ENCODE results near the gene KCNIP1. TPM values are rescaled to one million over a fixed set of nuclear protein-coding genes. Genes with fewer than 3 reads are reported as not detected.

The KCNIP1 gene
- total and polyA plus RNA-seq, 2 of the 13 experiments (the other 11 are each of a cell fraction or from before 2014, with no cell fraction given), result not detected

DNA sequence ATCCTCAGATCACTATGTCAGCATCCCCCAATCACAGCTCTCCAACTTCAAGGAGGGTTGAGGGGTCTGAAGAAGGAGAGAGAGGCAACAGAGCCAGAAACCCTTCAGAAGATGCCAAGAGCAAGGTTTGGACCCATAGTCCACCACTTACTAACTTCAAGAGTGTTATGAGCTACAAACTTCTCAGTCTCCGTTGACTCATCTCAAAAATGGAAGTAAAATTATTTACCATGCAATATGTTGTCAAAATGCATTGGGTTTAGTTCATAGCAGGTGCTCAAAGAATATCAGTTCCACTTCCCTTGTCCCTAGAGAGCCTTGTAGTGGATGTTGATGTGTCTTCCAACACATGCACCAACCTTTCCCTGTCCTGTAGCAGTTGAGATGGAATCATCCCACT lies 116.0 kb downstream of the KCNIP1 start:
- ChIA-PET POLR2A (no interaction called here), CTCF (ENCODE audit: low intra/inter-chr PET ratio, low total read pairs) (no interaction called here)
- DNase-seq (ENCODE audit: low spot score) (no peak), FAIRE-seq (no peak), ATAC-seq (no peak)
- Histone ChIP-seq H4K20me1 (ENCODE audit: insufficient read depth, low read length) (no peaks in the 10 kb centered on the region), H3K79me2 (ENCODE audit: insufficient read depth, low read length) (no peaks in the 10 kb centered on the region), H3K27me3 (ENCODE audit: control insufficient read depth in 1 of 2, insufficient read depth in 2 of 2, low read length in 2 of 2) (peaks cover 0 to 3% of the 10 kb centered on the region in 2 experiments; a peak in 1 of 5 replicates), H2AFZ (ENCODE audit: low read length) (no peak overlapping the region), H3K36me3 (replicated peaks in 1 of 2; ENCODE audit: control insufficient read depth in 1 of 2, insufficient read depth in 2 of 2, low read length in 2 of 2) (no peaks in the 10 kb centered on the region), H3K4me2 (ENCODE audit: low read depth, low read length) (no peak overlapping the region), H3K9ac (ENCODE audit: insufficient read depth, low read depth, low read length) (no peak overlapping the region), H3K27ac (ENCODE audit: extremely low read length, insufficient read depth, low read length) (no peak overlapping the region), H3K4me3 (replicated peaks in 1 of 3; ENCODE audit: insufficient read depth in 1 of 3, low read depth in 2 of 3, low read length in 3 of 3) (no peak overlapping the region), H3K4me1 (ENCODE audit: insufficient read depth, low read length) (no peaks in the 10 kb centered on the region), H3K9me3 (ENCODE audit: low read length) (no peaks in the 10 kb centered on the region)
- BruUV-seq (replicated peaks), result no TSS peak
- no peak for TF ChIP-seq HOXA5 (CRISPR knock-in tag; IDR thresholded peaks at IDR 0.05)
- TF ChIP-seq MLX (CRISPR knock-in tag; IDR thresholded peaks at IDR 0.05), result no peak
- TF ChIP-seq, protein P1, sequence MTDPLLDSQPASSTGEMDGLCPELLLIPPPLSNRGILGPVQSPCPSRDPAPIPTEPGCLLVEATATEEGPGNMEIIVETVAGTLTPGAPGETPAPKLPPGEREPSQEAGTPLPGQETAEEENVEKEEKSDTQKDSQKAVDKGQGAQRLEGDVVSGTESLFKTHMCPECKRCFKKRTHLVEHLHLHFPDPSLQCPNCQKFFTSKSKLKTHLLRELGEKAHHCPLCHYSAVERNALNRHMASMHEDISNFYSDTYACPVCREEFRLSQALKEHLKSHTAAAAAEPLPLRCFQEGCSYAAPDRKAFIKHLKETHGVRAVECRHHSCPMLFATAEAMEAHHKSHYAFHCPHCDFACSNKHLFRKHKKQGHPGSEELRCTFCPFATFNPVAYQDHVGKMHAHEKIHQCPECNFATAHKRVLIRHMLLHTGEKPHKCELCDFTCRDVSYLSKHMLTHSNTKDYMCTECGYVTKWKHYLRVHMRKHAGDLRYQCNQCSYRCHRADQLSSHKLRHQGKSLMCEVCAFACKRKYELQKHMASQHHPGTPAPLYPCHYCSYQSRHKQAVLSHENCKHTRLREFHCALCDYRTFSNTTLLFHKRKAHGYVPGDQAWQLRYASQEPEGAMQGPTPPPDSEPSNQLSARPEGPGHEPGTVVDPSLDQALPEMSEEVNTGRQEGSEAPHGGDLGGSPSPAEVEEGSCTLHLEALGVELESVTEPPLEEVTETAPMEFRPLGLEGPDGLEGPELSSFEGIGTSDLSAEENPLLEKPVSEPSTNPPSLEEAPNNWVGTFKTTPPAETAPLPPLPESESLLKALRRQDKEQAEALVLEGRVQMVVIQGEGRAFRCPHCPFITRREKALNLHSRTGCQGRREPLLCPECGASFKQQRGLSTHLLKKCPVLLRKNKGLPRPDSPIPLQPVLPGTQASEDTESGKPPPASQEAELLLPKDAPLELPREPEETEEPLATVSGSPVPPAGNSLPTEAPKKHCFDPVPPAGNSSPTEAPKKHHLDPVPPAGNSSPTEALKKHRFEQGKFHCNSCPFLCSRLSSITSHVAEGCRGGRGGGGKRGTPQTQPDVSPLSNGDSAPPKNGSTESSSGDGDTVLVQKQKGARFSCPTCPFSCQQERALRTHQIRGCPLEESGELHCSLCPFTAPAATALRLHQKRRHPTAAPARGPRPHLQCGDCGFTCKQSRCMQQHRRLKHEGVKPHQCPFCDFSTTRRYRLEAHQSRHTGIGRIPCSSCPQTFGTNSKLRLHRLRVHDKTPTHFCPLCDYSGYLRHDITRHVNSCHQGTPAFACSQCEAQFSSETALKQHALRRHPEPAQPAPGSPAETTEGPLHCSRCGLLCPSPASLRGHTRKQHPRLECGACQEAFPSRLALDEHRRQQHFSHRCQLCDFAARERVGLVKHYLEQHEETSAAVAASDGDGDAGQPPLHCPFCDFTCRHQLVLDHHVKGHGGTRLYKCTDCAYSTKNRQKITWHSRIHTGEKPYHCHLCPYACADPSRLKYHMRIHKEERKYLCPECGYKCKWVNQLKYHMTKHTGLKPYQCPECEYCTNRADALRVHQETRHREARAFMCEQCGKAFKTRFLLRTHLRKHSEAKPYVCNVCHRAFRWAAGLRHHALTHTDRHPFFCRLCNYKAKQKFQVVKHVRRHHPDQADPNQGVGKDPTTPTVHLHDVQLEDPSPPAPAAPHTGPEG (CRISPR knock-in tag; IDR thresholded peaks at IDR 0.05), result no peak
- no peak for TF ChIP-seq ADNP (CRISPR knock-in tag; IDR thresholded peaks at IDR 0.05)
- TF ChIP-seq GMEB2 (CRISPR knock-in tag; IDR thresholded peaks at IDR 0.05; ENCODE audit: low read depth), result no peak
- TF ChIP-seq SIX4 (CRISPR knock-in tag; IDR thresholded peaks at IDR 0.05), result no peak
- TF ChIP-seq HMGA1 (CRISPR knock-in tag; conservative IDR thresholded peaks at IDR 0.05), result no peak
- TF ChIP-seq ZNF781 (CRISPR knock-in tag; IDR thresholded peaks at IDR 0.05; ENCODE audit: borderline replicate concordance, not compliant biosample characterization), result no peak
- no peak for TF ChIP-seq ZBTB38 (CRISPR knock-in tag; IDR thresholded peaks at IDR 0.05)
- TF ChIP-seq ZNF354B (CRISPR knock-in tag; IDR thresholded peaks at IDR 0.05), result no peak
- no peak for TF ChIP-seq ZNF567 (CRISPR knock-in tag; IDR thresholded peaks at IDR 0.05; ENCODE audit: borderline replicate concordance)
- no peak for TF ChIP-seq ZNF577 (CRISPR knock-in tag; IDR thresholded peaks at IDR 0.05; ENCODE audit: borderline replicate concordance, low read depth)
- no peak for TF ChIP-seq ZNF7 (CRISPR knock-in tag; IDR thresholded peaks at IDR 0.05)
- intact Hi-C loops (cut with micrococcal nuclease; ENCODE audit: unreplicated experiment), result loop anchor here (5.0 kb wide), 1 partner anchor 353 kb away; no protein-coding TSS in a partner anchor
- WGBS (ENCODE audit: low lambda C conversion rate), result 0% methylated on average over 1 of the region's 1 CpG
- in situ Hi-C loops (cut with HindIII; ENCODE audit: extremely low pct_ligation_motif_present, low pct_unique_long_range_greater_than_20kb), result loop anchor here (5.0 kb wide), 1 partner anchor 188 kb away; no protein-coding TSS in a partner anchor

All from HepG2 (cell line).